Memory B cell (primary cell): ENCODE data around the gene SKIDA1.

Source experiments
- ATAC-seq: fragments of 150-1000 bp; cut with Tn5 transposase; 2 replicates; pipeline ENCODE4 v1.10.0; 2021; ENCODE audit warnings: low read depth, mild to moderate bottlenecking, moderate library complexity
- DNase-seq, 2 donors: peaks; one replicate each; pipeline ENCODE4 v3.0.0; 2022; ENCODE audit warnings: low spot score in 2 of 2
- H3K27ac Mint-ChIP-seq: one replicate; pipeline ENCODE4 v1.8.0; 2022; ENCODE audit warnings: mild to moderate bottlenecking, moderate library complexity, mixed read lengths
- H3K27me3 Mint-ChIP-seq: one replicate; pipeline ENCODE4 v1.8.0; 2022; ENCODE audit warnings: mixed read lengths
- H3K36me3 Mint-ChIP-seq: one replicate; pipeline ENCODE4 v1.8.0; 2022; ENCODE audit warnings: mild to moderate bottlenecking, mixed read lengths
- H3K4me1 Mint-ChIP-seq: one replicate; pipeline ENCODE4 v1.8.0; 2022; ENCODE audit warnings: mixed read lengths
- H3K4me3 Mint-ChIP-seq: one replicate; pipeline ENCODE4 v1.8.0; 2022; ENCODE audit warnings: mild to moderate bottlenecking, moderate library complexity, mixed read lengths
- H3K9me3 Mint-ChIP-seq: one replicate; pipeline ENCODE4 v1.8.0; 2022; ENCODE audit warnings: mixed read lengths

SKIDA1 gene

DNA sequence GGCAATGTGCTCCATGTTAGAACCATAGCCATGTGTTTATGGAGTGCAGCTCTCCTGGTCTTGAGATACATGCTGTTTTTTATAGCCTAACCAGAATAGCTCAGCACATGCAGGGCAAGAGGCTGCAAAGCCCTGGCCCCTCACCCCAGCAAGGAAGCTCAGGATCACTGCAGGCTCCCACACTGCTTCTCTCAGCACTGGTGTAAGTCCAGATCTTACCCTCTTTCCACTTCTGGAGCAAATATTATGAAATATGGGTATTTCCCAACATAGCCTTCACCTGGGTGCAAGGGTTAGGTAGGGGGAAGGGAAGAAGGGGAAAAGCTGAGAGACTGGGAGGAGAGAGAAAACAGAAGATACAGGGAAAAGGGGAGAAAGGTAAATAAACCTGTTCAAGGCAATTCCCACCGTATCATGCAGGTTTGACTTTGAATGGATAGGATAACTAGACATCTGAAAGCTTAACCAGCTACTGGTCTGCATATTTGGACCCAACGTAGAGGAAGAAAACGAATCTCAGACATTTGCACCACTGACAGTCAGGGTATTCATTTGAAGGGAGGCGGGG, 19.7 kb downstream of the SKIDA1 start:
- no peak for ATAC-seq
- no peaks in the 10 kb centered on the region for H3K4me1 Mint-ChIP-seq
- H3K36me3 Mint-ChIP-seq = no peaks in the 10 kb centered on the region
- H3K4me3 Mint-ChIP-seq = no peak overlapping the region
- no peak for DNase-seq
- no peaks in the 10 kb centered on the region for H3K9me3 Mint-ChIP-seq
- H3K27ac Mint-ChIP-seq = no peak overlapping the region
- peaks cover 8% of the 10 kb centered on the region for H3K27me3 Mint-ChIP-seq

DNA sequence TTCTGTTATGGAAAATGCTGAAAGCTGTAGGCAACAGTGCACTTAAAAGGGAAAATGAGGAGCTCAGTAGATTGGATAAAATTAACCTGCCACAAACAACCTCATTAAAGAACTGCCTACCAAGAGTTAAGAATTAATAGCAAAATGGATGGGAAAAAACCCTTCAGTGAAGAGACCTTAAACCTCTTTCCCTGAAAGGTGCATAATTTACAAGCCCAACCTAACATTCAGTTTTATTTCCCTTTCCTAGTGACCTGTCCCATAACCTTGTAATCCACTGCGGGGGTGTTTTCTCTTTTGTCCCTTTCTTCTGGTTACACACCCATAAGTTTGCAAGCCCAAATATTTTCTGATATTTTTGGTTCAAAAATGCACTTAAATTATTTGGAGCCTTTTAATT, 21.9 kb downstream of the SKIDA1 start:
- no peaks in the 10 kb centered on the region for H3K9me3 Mint-ChIP-seq
- H3K4me1 Mint-ChIP-seq = peaks cover 4% of the 10 kb centered on the region
- H3K27ac Mint-ChIP-seq = no peak overlapping the region
- ATAC-seq = no peak
- H3K27me3 Mint-ChIP-seq = peaks cover 13% of the 10 kb centered on the region
- no peak for DNase-seq
- H3K4me3 Mint-ChIP-seq = no peak overlapping the region
- H3K36me3 Mint-ChIP-seq = no peaks in the 10 kb centered on the region

DNA sequence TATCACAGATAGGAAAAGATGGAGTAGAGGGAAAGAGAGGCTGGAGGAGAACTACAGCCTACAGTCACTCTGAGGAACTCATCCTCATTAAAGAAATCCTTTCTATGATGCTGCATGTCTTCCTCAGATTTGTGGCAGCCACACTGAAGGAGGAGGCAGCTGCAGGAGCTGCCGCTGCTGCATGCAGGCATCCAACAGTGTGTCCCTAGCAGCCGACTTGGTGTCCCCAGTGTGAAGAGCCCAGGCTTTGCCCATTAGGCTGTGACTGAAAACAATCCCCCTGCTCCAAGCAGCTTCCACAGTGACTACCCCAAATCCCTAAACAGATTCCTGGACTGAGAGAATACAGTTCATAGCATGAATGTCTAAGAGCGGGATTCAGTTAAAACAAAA, 23.1 kb downstream of the SKIDA1 start:
- DNase-seq (no peak), ATAC-seq (no peak)
- Mint-ChIP-seq H3K27ac (no peak overlapping the region), H3K9me3 (no peaks in the 10 kb centered on the region), H3K36me3 (no peaks in the 10 kb centered on the region), H3K27me3 (peaks cover 15% of the 10 kb centered on the region), H3K4me3 (no peak overlapping the region), H3K4me1 (peaks cover 4% of the 10 kb centered on the region)

GRCh38 chr10:21501731-21502347, 23.6 kb downstream of the SKIDA1 start:
- Mint-ChIP-seq H3K9me3 (no peaks in the 10 kb centered on the region), H3K4me3 (no peak overlapping the region), H3K27ac (no peak overlapping the region), H3K36me3 (no peaks in the 10 kb centered on the region), H3K27me3 (peaks cover 15% of the 10 kb centered on the region), H3K4me1 (peaks cover 4% of the 10 kb centered on the region)
- DNase-seq (no peak), ATAC-seq (no peak)

DNA sequence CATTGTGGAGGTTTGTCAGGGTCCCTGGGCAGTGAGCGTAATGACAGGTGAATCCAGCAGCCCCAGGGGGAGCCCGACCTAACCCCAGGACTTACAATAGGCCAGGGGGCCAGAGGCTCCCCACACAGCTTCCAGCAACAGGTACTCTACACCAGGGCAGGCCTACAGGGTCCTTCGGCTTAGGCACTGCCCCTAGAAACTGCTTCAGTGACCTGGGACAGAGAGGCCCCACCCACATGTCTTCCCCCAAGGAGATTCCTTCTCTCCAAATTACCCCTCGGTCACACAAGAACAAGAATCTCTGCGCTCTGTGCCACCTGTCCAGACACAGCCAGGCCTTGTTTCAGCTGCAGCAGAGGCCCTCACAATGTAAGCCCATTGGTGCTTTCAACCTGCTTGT, 24.4 kb downstream of the SKIDA1 start:
- Mint-ChIP-seq H3K27ac (no peak overlapping the region), H3K36me3 (no peaks in the 10 kb centered on the region)
- ATAC-seq = no peak

GRCh38 chr10:21500578-21500910, 24.9 kb downstream of the SKIDA1 start:
- no peaks in the 10 kb centered on the region for H3K9me3 Mint-ChIP-seq
- H3K27me3 Mint-ChIP-seq = peaks cover 14% of the 10 kb centered on the region
- H3K4me1 Mint-ChIP-seq = peaks cover 7% of the 10 kb centered on the region
- DNase-seq (no peak), ATAC-seq (no peak)
- no peak overlapping the region for H3K4me3 Mint-ChIP-seq
- no peaks in the 10 kb centered on the region for H3K36me3 Mint-ChIP-seq
- no peak overlapping the region for H3K27ac Mint-ChIP-seq

More for the DNA sequence above, 24.4 kb downstream of the SKIDA1 start:
- Mint-ChIP-seq H3K27me3 (peaks cover 17% of the 10 kb centered on the region), H3K4me1 (peaks cover 7% of the 10 kb centered on the region), H3K9me3 (no peaks in the 10 kb centered on the region), H3K4me3 (no peak overlapping the region)
- DNase-seq = no peak

DNA sequence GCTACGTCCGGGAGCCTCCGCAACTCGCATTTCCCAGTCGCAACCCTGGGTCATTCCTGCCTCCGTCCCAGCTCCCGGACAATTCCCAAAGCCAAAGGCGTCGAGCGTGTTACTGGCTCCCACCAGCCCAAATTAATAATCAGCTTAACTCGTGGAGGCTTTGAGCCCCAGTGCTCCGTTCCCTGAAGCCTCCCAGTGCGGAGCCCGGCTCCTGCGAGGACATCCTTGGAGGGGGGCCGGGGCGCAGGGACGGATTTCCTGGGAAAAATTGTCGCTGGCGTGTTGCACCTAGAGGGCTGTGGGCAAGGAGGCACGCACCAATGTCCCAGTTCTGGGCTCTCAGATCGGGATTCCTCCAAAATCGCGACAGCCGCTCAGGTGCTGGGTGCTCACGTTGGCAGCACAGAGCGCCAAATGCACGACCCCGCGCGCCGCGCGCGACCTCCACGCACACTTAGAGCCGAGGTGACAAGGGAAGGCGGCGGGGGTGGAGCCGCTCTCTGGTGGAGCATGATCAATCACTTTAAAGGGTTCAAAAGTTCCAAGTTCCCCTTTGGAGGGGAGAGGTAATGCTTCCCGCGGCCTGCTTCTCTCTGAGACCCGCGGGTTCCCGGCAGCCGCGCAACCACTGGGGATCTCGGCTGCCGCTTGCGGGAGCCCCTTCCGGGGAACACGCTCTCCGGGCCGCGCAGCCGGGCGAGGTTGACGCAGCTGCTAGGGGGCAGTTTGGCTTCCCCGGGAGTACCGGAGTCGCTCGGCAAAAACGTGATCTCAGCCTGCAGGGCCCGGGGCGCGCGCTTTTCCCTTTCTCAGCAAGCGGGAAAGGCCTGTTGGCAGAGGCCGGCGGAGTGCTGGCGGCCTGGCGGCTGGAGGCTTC, 25.5 kb downstream of the SKIDA1 start:
- Mint-ChIP-seq H3K36me3 (no peaks in the 10 kb centered on the region), H3K9me3 (no peaks in the 10 kb centered on the region), H3K27ac (no peak overlapping the region), H3K4me3 (peak overlapping the region; percentile 41), H3K4me1 (peaks cover 7% of the 10 kb centered on the region), H3K27me3 (peaks cover 14% of the 10 kb centered on the region)
- ATAC-seq (no peak), DNase-seq (peak in 1 of 2 donors; percentile 16)

DNA sequence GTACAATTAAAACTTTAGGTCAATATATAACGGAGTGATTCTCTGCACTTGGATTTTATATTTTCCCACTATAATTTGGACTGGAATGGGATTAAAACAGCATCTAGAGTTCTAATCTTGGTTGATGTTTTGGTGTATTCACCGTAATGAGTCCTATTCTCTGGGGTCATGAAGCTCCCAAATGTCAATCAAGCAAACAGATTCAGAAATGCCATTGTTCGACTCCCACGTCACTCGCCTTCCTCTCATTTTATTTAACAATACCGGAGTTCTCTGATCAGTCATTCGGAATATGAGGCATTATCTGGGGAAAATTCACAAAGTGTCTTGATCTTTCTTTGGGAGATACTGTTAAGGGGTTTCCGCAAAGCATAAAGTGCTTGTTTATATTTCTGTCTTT, 26.5 kb downstream of the SKIDA1 start:
- no peaks in the 10 kb centered on the region for H3K9me3 Mint-ChIP-seq
- H3K27me3 Mint-ChIP-seq = peaks cover 14% of the 10 kb centered on the region
- no peak overlapping the region for H3K27ac Mint-ChIP-seq
- no peak for ATAC-seq
- H3K4me3 Mint-ChIP-seq = no peak overlapping the region
- DNase-seq = no peak
- H3K4me1 Mint-ChIP-seq = peaks cover 11% of the 10 kb centered on the region
- H3K36me3 Mint-ChIP-seq = no peaks in the 10 kb centered on the region

DNA sequence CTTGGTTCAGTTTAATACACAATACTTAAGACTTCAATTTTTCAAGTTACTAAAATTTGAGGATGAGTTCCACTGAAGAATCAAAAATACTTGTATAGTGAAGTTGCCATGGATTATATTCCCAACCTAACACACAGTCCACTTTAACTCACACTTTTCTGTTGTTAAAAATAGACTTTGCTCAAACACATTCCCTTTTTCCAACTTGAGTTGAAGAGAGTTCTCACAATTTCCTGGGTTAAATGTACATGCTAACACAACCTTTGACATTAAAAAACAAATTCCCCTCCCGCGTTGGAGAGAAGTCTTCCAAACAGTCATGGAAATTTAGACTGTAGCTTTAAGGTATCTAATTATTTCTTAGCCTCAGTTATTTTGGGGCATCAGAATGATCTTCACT, 27.1 kb downstream of the SKIDA1 start:
- H3K4me3 Mint-ChIP-seq = no peak overlapping the region
- peaks cover 16% of the 10 kb centered on the region for H3K27me3 Mint-ChIP-seq

GRCh38 chr10:21497177-21497807, 28.2 kb downstream of the SKIDA1 start:
- no peaks in the 10 kb centered on the region for H3K36me3 Mint-ChIP-seq
- peaks cover 16% of the 10 kb centered on the region for H3K27me3 Mint-ChIP-seq
- no peaks in the 10 kb centered on the region for H3K9me3 Mint-ChIP-seq
- H3K4me3 Mint-ChIP-seq = peak overlapping the region; percentile 52
- H3K27ac Mint-ChIP-seq = no peak overlapping the region
- DNase-seq (peak in 1 of 2 donors; percentile 14), ATAC-seq (no peak)
- H3K4me1 Mint-ChIP-seq = peaks cover 12% of the 10 kb centered on the region

More for the DNA sequence above, 27.1 kb downstream of the SKIDA1 start:
- Mint-ChIP-seq H3K4me1 (peaks cover 12% of the 10 kb centered on the region), H3K36me3 (no peaks in the 10 kb centered on the region), H3K27ac (no peak overlapping the region), H3K9me3 (no peaks in the 10 kb centered on the region)
- ATAC-seq (no peak), DNase-seq (no peak)

GRCh38 chr10:21496343-21497176, 28.9 kb downstream of the SKIDA1 start:
- Mint-ChIP-seq H3K27me3 (peaks cover 16% of the 10 kb centered on the region), H3K36me3 (no peaks in the 10 kb centered on the region), H3K27ac (no peak overlapping the region), H3K4me3 (peak overlapping the region; percentile 87), H3K4me1 (peaks cover 12% of the 10 kb centered on the region), H3K9me3 (no peaks in the 10 kb centered on the region)
- ATAC-seq = peak; percentile 55
- peak in 1 of 2 donors; percentile 50 for DNase-seq

DNA sequence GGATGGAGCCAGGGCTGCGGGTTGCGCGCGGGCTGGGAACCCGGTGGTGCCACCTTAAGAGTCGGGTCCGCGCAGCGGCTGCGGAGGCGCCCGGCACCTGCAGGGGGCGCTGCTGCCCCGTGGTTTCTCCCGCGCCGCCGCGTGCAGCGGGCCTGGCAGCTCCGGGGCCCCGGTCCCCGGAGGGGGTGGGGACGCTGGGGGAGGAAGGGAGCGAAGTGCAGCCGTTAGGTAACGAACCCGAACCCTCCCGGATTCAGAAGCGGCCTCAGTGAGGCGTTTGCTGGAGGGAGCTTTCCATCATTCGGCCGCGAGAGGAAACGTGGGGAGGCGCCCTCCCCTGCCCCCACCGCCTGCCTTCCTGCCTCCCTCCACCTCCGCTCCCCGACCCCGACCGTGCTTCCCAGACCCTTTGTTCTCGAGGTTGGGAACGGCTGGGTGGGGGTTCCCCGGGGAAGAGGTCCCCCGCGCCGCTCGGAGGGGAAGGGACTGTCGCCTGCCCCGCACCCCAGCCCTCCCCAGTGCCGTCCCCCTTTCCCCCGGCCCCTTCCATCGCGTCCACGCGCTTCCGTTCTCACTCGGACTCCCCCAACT, 29.6 kb downstream of the SKIDA1 start:
- no peaks in the 10 kb centered on the region for H3K36me3 Mint-ChIP-seq
- DNase-seq = peak; percentile 91 to 97
- no peaks in the 10 kb centered on the region for H3K9me3 Mint-ChIP-seq
- peaks cover 16% of the 10 kb centered on the region for H3K27me3 Mint-ChIP-seq
- peaks cover 12% of the 10 kb centered on the region for H3K4me1 Mint-ChIP-seq
- H3K27ac Mint-ChIP-seq = no peak overlapping the region
- ATAC-seq = peak; percentile 84
- H3K4me3 Mint-ChIP-seq = peak overlapping the region; percentile 87

DNA sequence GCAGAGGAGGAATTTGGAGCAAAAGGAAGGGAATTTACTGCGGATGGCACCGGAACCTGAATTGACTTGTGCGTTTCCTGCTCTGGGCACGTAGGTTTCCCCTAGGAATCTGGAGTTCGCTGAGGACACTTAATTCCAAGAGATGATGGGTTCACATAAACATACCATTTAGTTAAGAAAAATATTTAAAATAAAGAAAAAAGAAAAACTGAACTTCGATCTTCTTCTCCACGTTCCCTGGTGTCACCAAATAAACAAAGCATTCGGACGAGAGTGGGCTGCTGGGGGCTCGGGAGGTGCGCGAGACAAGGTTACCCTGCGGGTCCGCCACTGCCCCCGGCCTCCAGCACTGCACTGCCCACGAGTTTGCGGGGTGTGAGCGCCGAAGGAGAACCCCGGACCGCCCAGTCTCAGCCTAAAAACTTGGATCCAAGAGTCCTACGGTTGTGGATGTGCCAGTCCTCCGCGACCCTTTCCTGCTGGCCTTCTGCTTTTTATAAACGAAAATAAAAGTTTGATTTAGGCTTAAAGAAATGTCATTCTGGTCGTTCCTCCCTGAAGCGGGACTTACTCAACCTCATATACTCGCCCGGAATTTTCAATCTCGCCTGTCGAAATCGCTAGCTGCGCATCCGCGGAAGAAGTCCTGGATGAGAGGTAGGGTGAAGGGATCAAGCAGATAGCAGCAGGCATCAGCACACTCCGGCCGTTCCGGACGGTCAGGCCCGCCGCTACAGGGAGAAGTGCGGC, 30.3 kb downstream of the SKIDA1 start:
- Mint-ChIP-seq H3K36me3 (no peaks in the 10 kb centered on the region), H3K4me1 (peaks cover 12% of the 10 kb centered on the region), H3K9me3 (no peaks in the 10 kb centered on the region), H3K4me3 (peak overlapping the region; percentile 87), H3K27me3 (peaks cover 16% of the 10 kb centered on the region), H3K27ac (no peak overlapping the region)
- ATAC-seq (peak; percentile 2), DNase-seq (no peak)
